H9 (cell line): ENCODE measurements around the gene PXK. TPM values are rescaled to one million over a fixed set of nuclear protein-coding genes. Genes with fewer than 3 reads are reported as not detected.

Source experiments
- DNase-seq: peaks from one replicate; pipeline ENCODE4 v3.0.0-alpha.2; 2017
- H2AFZ ChIP-seq: one replicate; pipeline ENCODE4 v1.6.1; 2013; ENCODE audit warnings: mild to moderate bottlenecking, low read length, control low read depth, moderate library complexity
- H2AK5ac ChIP-seq: 2 replicates; pipeline ENCODE4 v1.6.1; 2013; ENCODE audit warnings: low read length, control low read depth, mixed read lengths; ENCODE audit not compliant: insufficient read length
- H2BK120ac ChIP-seq: one replicate; pipeline ENCODE4 v1.6.1; 2013; ENCODE audit warnings: low read depth, mild to moderate bottlenecking, low read length, control low read depth, inconsistent platforms; ENCODE audit not compliant: poor library complexity, severe bottlenecking
- H2BK12ac ChIP-seq: 2 replicates; pipeline ENCODE4 v1.6.1; 2013; ENCODE audit warnings: low read length, control low read depth, mixed read lengths, low read depth; ENCODE audit not compliant: insufficient read length
- H2BK15ac ChIP-seq: 2 replicates; pipeline ENCODE4 v1.6.1; 2013; ENCODE audit warnings: low read depth, low read length, control low read depth
- H2BK20ac ChIP-seq: one replicate; pipeline ENCODE4 v1.6.1; 2013; ENCODE audit warnings: low read depth, mild to moderate bottlenecking, low read length, control low read depth, inconsistent platforms; ENCODE audit not compliant: poor library complexity, severe bottlenecking
- H2BK5ac ChIP-seq: 2 replicates; pipeline ENCODE4 v1.6.1; 2013; ENCODE audit warnings: low read length, control low read depth, mixed read lengths; ENCODE audit not compliant: insufficient read length
- H3K14ac ChIP-seq: 2 replicates; pipeline ENCODE4 v1.6.1; 2013; ENCODE audit warnings: low read length, control low read depth; ENCODE audit not compliant: insufficient read depth
- H3K18ac ChIP-seq: 2 replicates; pipeline ENCODE4 v1.6.1; 2013; ENCODE audit warnings: low read depth, mild to moderate bottlenecking, mixed read lengths, low read length, control low read depth; ENCODE audit not compliant: insufficient read length
- H3K23ac ChIP-seq: 2 replicates; pipeline ENCODE4 v1.6.1; 2013; ENCODE audit warnings: low read length, control low read depth, mixed read lengths, low read depth; ENCODE audit not compliant: insufficient read length
- H3K23me2 ChIP-seq: 2 replicates; pipeline ENCODE4 v1.6.1; 2013; ENCODE audit warnings: low read depth, mild to moderate bottlenecking, mixed read lengths, low read length, control low read depth; ENCODE audit not compliant: insufficient read length, poor library complexity, severe bottlenecking
- H3K27ac ChIP-seq: 2 replicates; pipeline ENCODE4 v1.5.1; 2013; ENCODE audit warnings: low read length, control low read depth, mixed read lengths, low read depth; ENCODE audit not compliant: insufficient read length
- H3K27me3 ChIP-seq: 2 replicates; pipeline ENCODE4 v1.6.1; 2013; ENCODE audit warnings: low read length, control low read depth, inconsistent platforms; ENCODE audit not compliant: insufficient read depth
- H3K4ac ChIP-seq: 2 replicates; pipeline ENCODE4 v1.6.1; 2013; ENCODE audit warnings: low read depth, mild to moderate bottlenecking, control low read depth, inconsistent platforms, low read length, moderate library complexity
- H3K4me1 ChIP-seq: 2 replicates; pipeline ENCODE4 v1.6.1; 2013; ENCODE audit warnings: low read length, control low read depth, inconsistent platforms; ENCODE audit not compliant: insufficient read depth
- H3K4me2 ChIP-seq: 2 replicates; pipeline ENCODE4 v1.6.1; 2013; ENCODE audit warnings: low read length, control low read depth, mixed read lengths; ENCODE audit not compliant: insufficient read length, insufficient read depth
- H3K56ac ChIP-seq: 2 replicates; pipeline ENCODE4 v1.6.1; 2013; ENCODE audit warnings: low read depth, mild to moderate bottlenecking, mixed read lengths, low read length, control low read depth; ENCODE audit not compliant: insufficient read length
- H3K79me1 ChIP-seq: 2 replicates; pipeline ENCODE4 v1.6.1; 2013; ENCODE audit warnings: low read depth, mild to moderate bottlenecking, moderate library complexity, low read length, control low read depth, inconsistent platforms; ENCODE audit not compliant: insufficient read depth, poor library complexity, severe bottlenecking
- H3K79me2 ChIP-seq: 2 replicates; pipeline ENCODE4 v1.6.1; 2013; ENCODE audit warnings: low read length, control low read depth, inconsistent platforms; ENCODE audit not compliant: insufficient read depth
- H3K9ac ChIP-seq: 2 replicates; pipeline ENCODE4 v1.6.1; 2013; ENCODE audit warnings: low read length, control low read depth, mixed read lengths; ENCODE audit not compliant: insufficient read length; ENCODE audit errors: extremely low read depth
- H3K9me3 ChIP-seq: one replicate; pipeline ENCODE4 v1.6.1; 2013; ENCODE audit warnings: low read depth, low read length, inconsistent platforms; ENCODE audit not compliant: control insufficient read depth
- H3T11ph ChIP-seq: one replicate; pipeline ENCODE4 v1.6.1; 2013; ENCODE audit warnings: mild to moderate bottlenecking, low read length, control low read depth, inconsistent platforms
- H4K20me1 ChIP-seq: one replicate; pipeline ENCODE4 v1.6.1; 2013; ENCODE audit not compliant: control insufficient read depth, insufficient read length, insufficient read depth
- H4K5ac ChIP-seq: 2 replicates; pipeline ENCODE4 v1.6.1; 2013; ENCODE audit warnings: low read depth, mild to moderate bottlenecking, mixed read lengths, low read length, control low read depth; ENCODE audit not compliant: insufficient read length
- H4K8ac ChIP-seq: replicated peaks from 2 replicates; pipeline ENCODE4 v1.6.1; 2013; ENCODE audit warnings: low read length, control low read depth, mixed read lengths, low read depth; ENCODE audit not compliant: insufficient read length
- H4K91ac ChIP-seq: 2 replicates; pipeline ENCODE4 v1.6.1; 2013; ENCODE audit warnings: low read depth, mild to moderate bottlenecking, moderate library complexity, mixed read lengths, low read length, control low read depth; ENCODE audit not compliant: insufficient read length
- H3K27ac Mint-ChIP-seq, 3 experiments: 2 replicates in 2 of 3; 3 replicates in 1 of 3; pipeline ENCODE4 v1.8.0; 2020 to 2021; ENCODE audit warnings: mixed read lengths in 3 of 3, mild to moderate bottlenecking in 1 of 3, moderate library complexity in 1 of 3
- H3K27me3 Mint-ChIP-seq: 2 replicates; pipeline ENCODE4 v1.8.0; 2021; ENCODE audit warnings: low read depth, mild to moderate bottlenecking, moderate library complexity, mixed read lengths
- H3K36me3 Mint-ChIP-seq, 3 experiments: 2 replicates in 2 of 3; 3 replicates in 1 of 3; pipeline ENCODE4 v1.8.0; 2020 to 2021; ENCODE audit warnings: low read depth in 3 of 3, mixed read lengths in 3 of 3; ENCODE audit not compliant: insufficient read depth in 1 of 3
- H3K4me1 Mint-ChIP-seq, 2 experiments: 2 replicates each; pipeline ENCODE4 v1.8.0; 2020; ENCODE audit warnings: mixed read lengths in 2 of 2
- H3K4me3 Mint-ChIP-seq, 2 experiments: 2 replicates in 1 of 2; 3 replicates in 1 of 2; pipeline ENCODE4 v1.8.0; 2020 to 2021; ENCODE audit warnings: mild to moderate bottlenecking in 2 of 2, mixed read lengths in 2 of 2, moderate library complexity in 1 of 2
- H3K9me3 Mint-ChIP-seq, 2 experiments: 2 replicates in 1 of 2; 3 replicates in 1 of 2; pipeline ENCODE4 v1.8.0; 2020; ENCODE audit warnings: mild to moderate bottlenecking in 2 of 2, mixed read lengths in 2 of 2, moderate library complexity in 1 of 2
- CTCF ChIP-seq: fragments of 200-600 bp; sonication (generic); conservative IDR thresholded peaks from 3 replicates; pipeline ENCODE4 v1.8.0; 2021; ENCODE audit warnings: antibody characterized with exemption, mild to moderate bottlenecking
- WGBS: extraction: QIAGEN DNeasy Blood & Tissue Kit; methylation state at CpG from one replicate; pipeline ENCODE4 v1.1.7; 2013; ENCODE audit warnings: missing lambda C conversion rate, low lambda C conversion rate, mixed read lengths; ENCODE audit not compliant: insufficient read length; ENCODE audit errors: extremely low coverage; 5-methylcytosine and 5-hydroxymethylcytosine counted together
- total RNA-seq: library from RNA; stranded (reverse); gene quantifications from 2 replicates; pipeline ENCODE4 v1.2.1, GENCODE V29; 2021

Gene PXK
- total RNA-seq, 1 experiment from 2014 or later: 3.3 TPM

GRCh38 chr3:58325525-58325992 lies 7.1 kb upstream of the PXK start:
- H2BK20ac ChIP-seq: no peak overlapping the region
- Mint-ChIP-seq H3K9me3 (no peaks in the 10 kb centered on the region), H3K27me3 (peaks cover 2% of the 10 kb centered on the region), H3K4me1 (peaks cover 22 to 32% of the 10 kb centered on the region in 2 experiments), H3K36me3 (peaks cover 0 to 6% (median 0%) of the 10 kb centered on the region in 3 experiments; a peak in 2 of 7 replicates), H3K4me3 (no peak overlapping the region), H3K27ac (no peak overlapping the region)
- no peak overlapping the region for H4K91ac ChIP-seq
- H4K5ac ChIP-seq: no peak overlapping the region
- no peak overlapping the region for H3K9ac ChIP-seq
- H2BK120ac ChIP-seq: no peak overlapping the region
- no peak overlapping the region for H3K4ac ChIP-seq
- H3K27me3 ChIP-seq: no peaks in the 10 kb centered on the region
- WGBS: no CpG with 5 or more reads among the region's 2 CpGs
- H2BK15ac ChIP-seq: no peak overlapping the region
- no peak overlapping the region for H3K4me2 ChIP-seq
- DNase-seq: no peak
- no peak for TF ChIP-seq CTCF
- H3K27ac ChIP-seq: no peak overlapping the region
- no peaks in the 10 kb centered on the region for H3K79me1 ChIP-seq
- H3K18ac ChIP-seq: no peak overlapping the region
- no peaks in the 10 kb centered on the region for H4K20me1 ChIP-seq
- no peak overlapping the region for H3K56ac ChIP-seq
- no peak overlapping the region for H2BK5ac ChIP-seq
- no peaks in the 10 kb centered on the region for H3K79me2 ChIP-seq
- H3K9me3 ChIP-seq: no peaks in the 10 kb centered on the region
- H4K8ac ChIP-seq: no peak overlapping the region
- H3K23ac ChIP-seq: no peak overlapping the region
- H2BK12ac ChIP-seq: no peak overlapping the region
- no peak overlapping the region for H2AK5ac ChIP-seq
- peaks cover 7% of the 10 kb centered on the region; the same call in 1 of the 2 replicates for H3K4me1 ChIP-seq
- no peak overlapping the region for H3T11ph ChIP-seq
- no peak overlapping the region for H3K14ac ChIP-seq
- no peak overlapping the region for H2AFZ ChIP-seq
- H3K23me2 ChIP-seq: no peaks in the 10 kb centered on the region
